WTC11 (cell line): ENCODE measurements around the gene TTC1.

Experiments
- JUN ChIP-seq: sonication (generic); formaldehyde crosslinking; IDR thresholded peaks from 2 replicates; pipeline ENCODE4 v1.8.0; 2023; ENCODE audit warnings: mild to moderate bottlenecking, missing genetic modification reagents
- NR2C2 ChIP-seq: sonication (generic); formaldehyde crosslinking; IDR thresholded peaks from 2 replicates; pipeline ENCODE4 v1.8.0; 2022; ENCODE audit warnings: mild to moderate bottlenecking, missing genetic modification reagents
- TP53 ChIP-seq: sonication (generic); formaldehyde crosslinking; IDR thresholded peaks from 2 replicates; pipeline ENCODE4 v1.8.1; 2023; ENCODE audit warnings: mild to moderate bottlenecking, missing genetic modification reagents
- TF ChIP-seq, protein P1 (sequence below): fragments of 200-600 bp; IDR thresholded peaks from 2 replicates; pipeline ENCODE4 v1.8.0; 2022; ENCODE audit warnings: antibody characterized with exemption
- TF ChIP-seq, protein P2 (sequence below): sonication (generic); formaldehyde crosslinking; IDR thresholded peaks from 2 replicates; pipeline ENCODE4 v1.8.1; 2023; ENCODE audit warnings: mild to moderate bottlenecking, moderate library complexity, missing genetic modification reagents

GRCh38 chr5:159992566-159992965, 16.4 kb upstream of the TTC1 start:
- TF ChIP-seq, protein P1, sequence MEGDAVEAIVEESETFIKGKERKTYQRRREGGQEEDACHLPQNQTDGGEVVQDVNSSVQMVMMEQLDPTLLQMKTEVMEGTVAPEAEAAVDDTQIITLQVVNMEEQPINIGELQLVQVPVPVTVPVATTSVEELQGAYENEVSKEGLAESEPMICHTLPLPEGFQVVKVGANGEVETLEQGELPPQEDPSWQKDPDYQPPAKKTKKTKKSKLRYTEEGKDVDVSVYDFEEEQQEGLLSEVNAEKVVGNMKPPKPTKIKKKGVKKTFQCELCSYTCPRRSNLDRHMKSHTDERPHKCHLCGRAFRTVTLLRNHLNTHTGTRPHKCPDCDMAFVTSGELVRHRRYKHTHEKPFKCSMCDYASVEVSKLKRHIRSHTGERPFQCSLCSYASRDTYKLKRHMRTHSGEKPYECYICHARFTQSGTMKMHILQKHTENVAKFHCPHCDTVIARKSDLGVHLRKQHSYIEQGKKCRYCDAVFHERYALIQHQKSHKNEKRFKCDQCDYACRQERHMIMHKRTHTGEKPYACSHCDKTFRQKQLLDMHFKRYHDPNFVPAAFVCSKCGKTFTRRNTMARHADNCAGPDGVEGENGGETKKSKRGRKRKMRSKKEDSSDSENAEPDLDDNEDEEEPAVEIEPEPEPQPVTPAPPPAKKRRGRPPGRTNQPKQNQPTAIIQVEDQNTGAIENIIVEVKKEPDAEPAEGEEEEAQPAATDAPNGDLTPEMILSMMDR = no peak
- TF ChIP-seq NR2C2 (CRISPR knock-in tag) (no peak), JUN (CRISPR knock-in tag) (no peak), TP53 (CRISPR knock-in tag) (no peak)
- TF ChIP-seq, protein P2, sequence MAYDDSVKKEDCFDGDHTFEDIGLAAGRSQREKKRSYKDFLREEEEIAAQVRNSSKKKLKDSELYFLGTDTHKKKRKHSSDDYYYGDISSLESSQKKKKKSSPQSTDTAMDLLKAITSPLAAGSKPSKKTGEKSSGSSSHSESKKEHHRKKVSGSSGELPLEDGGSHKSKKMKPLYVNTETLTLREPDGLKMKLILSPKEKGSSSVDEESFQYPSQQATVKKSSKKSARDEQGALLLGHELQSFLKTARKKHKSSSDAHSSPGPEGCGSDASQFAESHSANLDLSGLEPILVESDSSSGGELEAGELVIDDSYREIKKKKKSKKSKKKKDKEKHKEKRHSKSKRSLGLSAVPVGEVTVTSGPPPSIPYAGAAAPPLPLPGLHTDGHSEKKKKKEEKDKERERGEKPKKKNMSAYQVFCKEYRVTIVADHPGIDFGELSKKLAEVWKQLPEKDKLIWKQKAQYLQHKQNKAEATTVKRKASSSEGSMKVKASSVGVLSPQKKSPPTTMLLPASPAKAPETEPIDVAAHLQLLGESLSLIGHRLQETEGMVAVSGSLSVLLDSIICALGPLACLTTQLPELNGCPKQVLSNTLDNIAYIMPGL = no peak
